DND-41 (cell line): ENCODE measurements around the gene PUSL1.

Experiments used
- CTCF ChIP-seq: IDR thresholded peaks from 2 replicates; pipeline ENCODE4 v1.5.1; 2012; ENCODE audit warnings: borderline replicate concordance, low read length, moderate library complexity, mild to moderate bottlenecking; ENCODE audit not compliant: poor library complexity, severe bottlenecking; ENCODE audit errors: extremely low read depth
- EZH2 ChIP-seq: IDR thresholded peaks from 3 replicates; pipeline ENCODE4 v1.6.1; 2012; ENCODE audit warnings: borderline replicate concordance, low read depth, mild to moderate bottlenecking, moderate library complexity, low read length, inconsistent platforms; ENCODE audit not compliant: severe bottlenecking

DNA sequence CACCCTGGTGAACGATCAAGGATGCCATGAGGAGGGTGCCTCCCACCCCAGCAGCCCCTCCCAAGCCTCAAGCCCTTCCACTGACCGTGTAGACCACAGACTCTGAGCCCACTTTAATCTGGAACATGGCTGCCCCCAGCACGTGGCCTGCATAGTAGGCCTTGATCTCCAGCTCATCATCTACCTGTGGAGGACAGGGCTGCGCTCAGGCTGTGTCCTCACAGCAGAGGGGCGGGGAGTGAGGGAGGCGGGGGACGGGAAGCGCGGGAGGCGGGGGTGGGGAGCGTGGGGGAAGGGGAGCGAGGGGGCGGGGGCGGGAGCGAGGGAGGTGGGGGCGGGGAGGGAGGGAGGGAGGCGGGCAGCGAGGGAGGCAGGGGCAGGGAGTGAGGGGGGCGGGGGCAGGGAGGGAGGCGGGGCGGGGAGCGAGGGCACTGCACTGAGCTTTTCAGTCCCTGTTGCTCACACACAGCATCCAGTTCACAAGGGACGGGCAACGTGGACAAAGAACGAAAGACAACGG is 7.1 kb downstream of the PUSL1 start:
- TF ChIP-seq CTCF: no peak
- TF ChIP-seq EZH2: no peak
